GM12865 (cell line): ENCODE data around the gene INPP5A.

ENCODE experiments used
- DNase-seq: peaks from one replicate; pipeline ENCODE4 v3.0.0; 2010; ENCODE audit warnings: low read depth
- H3K4me3 ChIP-seq: 2 replicates; pipeline ENCODE4 v1.5.1; 2011; ENCODE audit warnings: mild to moderate bottlenecking, low read depth, low read length, control low read depth
- CTCF ChIP-seq: IDR thresholded peaks from 2 replicates; pipeline ENCODE4 v1.5.1; 2011; ENCODE audit warnings: low read length, control low read depth, low read depth, inconsistent platforms; ENCODE audit not compliant: insufficient read depth; ENCODE audit errors: missing control alignments

INPP5A gene

DNA sequence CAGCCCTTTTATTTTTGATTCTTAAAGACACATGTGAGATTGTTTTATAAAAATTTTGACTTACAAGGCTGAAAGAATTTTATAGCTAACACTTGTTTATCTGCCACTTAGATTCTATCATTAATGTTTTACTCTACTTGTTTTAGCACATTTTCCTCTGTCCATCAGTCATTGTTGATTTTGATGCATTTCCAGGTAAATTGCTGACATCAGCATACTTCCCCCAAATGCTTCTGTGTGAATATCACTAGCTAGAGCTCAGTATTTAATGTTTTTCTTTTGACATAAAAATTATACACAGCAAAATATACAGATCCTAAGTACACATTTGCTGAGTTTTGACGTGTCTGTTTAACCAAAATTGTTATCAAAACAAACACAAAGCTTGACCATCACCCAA lies 43.0 kb downstream of the INPP5A start:
- DNase-seq = no peak
- no peak overlapping the region for H3K4me3 ChIP-seq
- no peak for TF ChIP-seq CTCF

GRCh38 chr10:132582137-132582536 lies 44.5 kb downstream of the INPP5A start:
- TF ChIP-seq CTCF = no peak
- DNase-seq = no peak
- no peak overlapping the region for H3K4me3 ChIP-seq

DNA sequence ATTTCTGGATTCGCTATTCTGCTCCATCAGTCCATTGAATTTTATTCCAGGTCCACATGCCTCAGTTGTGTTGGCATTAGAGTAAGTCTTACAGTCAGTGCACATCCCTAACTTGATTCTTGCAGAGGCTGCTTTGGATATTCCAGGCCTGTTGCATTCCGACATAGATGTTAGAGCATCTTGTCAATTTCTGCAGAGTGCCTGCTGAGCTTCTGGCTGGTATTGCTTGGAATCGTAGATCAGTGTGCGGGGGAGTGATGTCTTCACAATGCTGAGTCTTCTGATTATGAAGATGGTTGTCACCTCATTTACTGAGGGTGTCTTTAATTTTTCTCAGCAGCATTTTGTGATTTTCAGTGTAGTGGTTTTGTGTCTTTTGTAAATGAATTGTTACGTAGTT lies 45.2 kb downstream of the INPP5A start:
- no peak overlapping the region for H3K4me3 ChIP-seq
- no peak for DNase-seq
- TF ChIP-seq CTCF = no peak

GRCh38 chr10:132583456-132583855 lies 45.9 kb downstream of the INPP5A start:
- H3K4me3 ChIP-seq = no peak overlapping the region
- no peak for TF ChIP-seq CTCF
- no peak for DNase-seq

DNA sequence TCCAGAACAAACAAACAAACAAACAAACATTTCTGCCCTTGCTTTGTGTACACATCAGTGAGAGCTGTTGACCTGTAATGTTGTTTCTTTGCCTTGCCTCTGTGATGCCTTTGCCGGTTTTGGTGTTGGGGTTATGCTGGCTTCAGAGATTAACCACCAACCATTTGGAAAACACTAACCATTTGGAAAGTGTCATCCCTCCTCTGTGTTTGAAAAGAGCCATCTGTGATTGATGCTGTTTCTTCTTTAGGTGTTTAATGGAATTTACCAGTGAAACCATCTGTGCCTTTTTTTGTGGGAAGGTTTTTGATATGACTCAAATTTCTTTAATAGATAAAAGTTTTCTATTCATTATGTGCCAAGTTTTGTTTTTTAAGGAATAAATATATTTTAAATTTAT lies 46.5 kb downstream of the INPP5A start:
- no peak for TF ChIP-seq CTCF
- no peak overlapping the region for H3K4me3 ChIP-seq
- no peak for DNase-seq

- no peak overlapping the region for H3K4me3 ChIP-seq
- no peak for DNase-seq
- TF ChIP-seq CTCF = no peak
These were observed 48.4 kb downstream of the INPP5A start for GRCh38 chr10:132585732-132586722.
